GM23248 (cell line): ENCODE results near the gene GHRL. TPM values are rescaled to one million over a fixed set of nuclear protein-coding genes. Genes with fewer than 3 reads are reported as not detected.

ENCODE experiments used
- DNase-seq: peaks from one replicate; pipeline ENCODE4 v3.0.0-alpha.2; 2015
- H2AFZ ChIP-seq: fragments of 200-600 bp; sonication (generic); 2 replicates; pipeline ENCODE4 v1.6.1; 2016; ENCODE audit warnings: antibody characterized with exemption
- H3F3A ChIP-seq: fragments of 200-600 bp; sonication (generic); 2 replicates; pipeline ENCODE4 v1.6.1; 2016; ENCODE audit warnings: mild to moderate bottlenecking, antibody characterized with exemption, mixed run types; ENCODE audit not compliant: insufficient read depth
- H3K27ac ChIP-seq: fragments of 200-600 bp; sonication (generic); 2 replicates; pipeline ENCODE4 v1.5.1; 2016; ENCODE audit warnings: mild to moderate bottlenecking
- H3K27me3 ChIP-seq: fragments of 200-600 bp; sonication (generic); replicated peaks from 2 replicates; pipeline ENCODE4 v1.6.1; 2016; ENCODE audit warnings: mild to moderate bottlenecking; ENCODE audit not compliant: insufficient read depth
- H3K36me3 ChIP-seq: fragments of 200-600 bp; sonication (generic); 2 replicates; pipeline ENCODE4 v1.6.1; 2016; ENCODE audit warnings: low read depth, mild to moderate bottlenecking
- H3K4me1 ChIP-seq: fragments of 200-600 bp; sonication (generic); 2 replicates; pipeline ENCODE4 v1.6.1; 2016; ENCODE audit warnings: mild to moderate bottlenecking; ENCODE audit not compliant: insufficient read depth
- H3K4me2 ChIP-seq: fragments of 200-600 bp; sonication (generic); one replicate; pipeline ENCODE4 v1.6.1; 2016; ENCODE audit warnings: mild to moderate bottlenecking; ENCODE audit not compliant: unreplicated experiment
- H3K4me3 ChIP-seq: fragments of 200-600 bp; sonication (generic); 2 replicates; pipeline ENCODE4 v1.5.1; 2016; ENCODE audit warnings: mild to moderate bottlenecking
- H3K79me2 ChIP-seq: fragments of 200-600 bp; sonication (generic); 2 replicates; pipeline ENCODE4 v1.6.1; 2016; ENCODE audit warnings: mild to moderate bottlenecking; ENCODE audit not compliant: insufficient read depth
- H3K9ac ChIP-seq: fragments of 200-600 bp; sonication (generic); 2 replicates; pipeline ENCODE4 v1.6.1; 2016; ENCODE audit warnings: mild to moderate bottlenecking
- H3K9me2 ChIP-seq: fragments of 200-600 bp; sonication (generic); 2 replicates; pipeline ENCODE4 v1.6.1; 2016; ENCODE audit warnings: mixed run types, mild to moderate bottlenecking, moderate library complexity; ENCODE audit not compliant: insufficient read depth
- H3K9me3 ChIP-seq: fragments of 200-600 bp; sonication (generic); one replicate; pipeline ENCODE4 v1.6.1; 2017; ENCODE audit warnings: low read depth
- H4K20me1 ChIP-seq: fragments of 200-600 bp; sonication (generic); 2 replicates; pipeline ENCODE4 v1.6.0; 2016; ENCODE audit not compliant: insufficient read depth
- EZH2 ChIP-seq: fragments of 200-600 bp; sonication (generic); IDR thresholded peaks from 2 replicates; pipeline ENCODE4 v1.6.1; 2018; ENCODE audit warnings: antibody characterized with exemption, mild to moderate bottlenecking; ENCODE audit not compliant: insufficient read depth, poor library complexity, severe bottlenecking
- EZH2phosphoT487 ChIP-seq: fragments of 200-600 bp; sonication (generic); IDR thresholded peaks from 2 replicates; pipeline ENCODE4 v1.6.1; 2018; ENCODE audit warnings: antibody characterized with exemption, moderate library complexity, mild to moderate bottlenecking, low read depth; ENCODE audit not compliant: insufficient read depth
- WGBS, 2 experiments: methylation state at CpG; one replicate each; pipeline ENCODE4 v1.1.6; 2015 to 2017; ENCODE audit warnings: low lambda C conversion rate in 2 of 2, low coverage in 1 of 2; ENCODE audit errors: missing lambda C conversion rate in 2 of 2; 5-methylcytosine and 5-hydroxymethylcytosine counted together
- in situ Hi-C: fragments of 300-500 bp; cut with MboI; formaldehyde crosslinking; loops from 2 replicates; pipeline ENCODE4 v1.15.0; 2020
- polyA plus RNA-seq: library from polyadenylated mRNA; unstranded; fragments of >200 nt; fragmentation: Nextera tagmentation; extraction: Ambion mirVana; gene quantifications from 2 replicates; pipeline ENCODE4 v1.2.1, GENCODE V29; 2016
- total RNA-seq: library from RNA; depleted of rRNA; stranded (reverse); fragments of >200 nt; shearing (Covaris generic); gene quantifications from 2 replicates; pipeline ENCODE4 v1.2.3, GENCODE V29; 2014; rRNA removed

The GHRL gene
- total RNA-seq, result not detected in 2 replicates
- 0.71 TPM in 1 of 2 replicates, not detected in the other for polyA plus RNA-seq

- TF ChIP-seq EZH2phosphoT487 (no peak), EZH2 (no peak)
- DNase-seq, result no peak
Observed at GRCh38 chr3:10292505-10293419, at the start of gene GHRL. TSS of gene GHRL (minus strand) at chr3:10292947. CDS start at chr3:10290180, 2,767 bp downstream.

GRCh38 chr3:10341901-10342398, 49.2 kb upstream of the GHRL start:
- Histone ChIP-seq H3K27ac (no peak overlapping the region), H3K4me1 (no peaks in the 10 kb centered on the region), H3K36me3 (no peaks in the 10 kb centered on the region), H3K79me2 (no peaks in the 10 kb centered on the region), H3K9ac (no peak overlapping the region), H4K20me1 (no peaks in the 10 kb centered on the region), H3F3A (no peaks in the 10 kb centered on the region), H3K4me2 (no peak overlapping the region), H3K27me3 (peaks cover 11% of the 10 kb centered on the region; the same call in 1 of the 2 replicates), H3K9me2 (no peaks in the 10 kb centered on the region), H3K4me3 (no peak overlapping the region), H2AFZ (no peak overlapping the region), H3K9me3 (no peaks in the 10 kb centered on the region)
- no peak for DNase-seq
- TF ChIP-seq EZH2phosphoT487 (no peak), EZH2 (no peak)
- in situ Hi-C loops, result loop anchor here (10.0 kb wide), 1 partner anchor 403 kb away; no protein-coding TSS in a partner anchor
- 47 to 51% methylated on average over 7 of the region's 7 CpGs for WGBS, 2 experiments

More at GRCh38 chr3:10292505-10293419, at the start of gene GHRL:
- H3K79me2 ChIP-seq, result no peaks in the 10 kb centered on the region
- H3F3A ChIP-seq, result peaks cover 11% of the 10 kb centered on the region; the same call in 1 of the 2 replicates
- H3K27ac ChIP-seq, result no peak within 1 kb of the TSS
- no peaks in the 10 kb centered on the region for H3K4me1 ChIP-seq
- in situ Hi-C loops, result no loop called here
- no peaks in the 10 kb centered on the region for H3K9me3 ChIP-seq
- H2AFZ ChIP-seq, result no peak within 1 kb of the TSS
- H3K27me3 ChIP-seq, result no peaks in the 10 kb centered on the region
- no peaks in the 10 kb centered on the region for H4K20me1 ChIP-seq
- H3K36me3 ChIP-seq, result no peaks in the 10 kb centered on the region
- H3K4me3 ChIP-seq, result no peak within 1 kb of the TSS
- 95 to 96% methylated on average over 12 of the region's 12 CpGs for WGBS, 2 experiments
- no peak within 1 kb of the TSS for H3K4me2 ChIP-seq
- H3K9ac ChIP-seq, result no peak within 1 kb of the TSS
- H3K9me2 ChIP-seq, result no peaks in the 10 kb centered on the region

GRCh38 chr3:10340476-10340875, 47.7 kb upstream of the GHRL start:
- TF ChIP-seq EZH2 (no peak), EZH2phosphoT487 (no peak)
- H3K9me3 ChIP-seq, result no peaks in the 10 kb centered on the region
- no peak overlapping the region for H3K4me2 ChIP-seq
- WGBS, 2 experiments, result 80 to 83% methylated on average over 18 of the region's 18 CpGs
- no peak overlapping the region for H3K27ac ChIP-seq
- no peak overlapping the region for H3K4me3 ChIP-seq
- no peaks in the 10 kb centered on the region for H3K4me1 ChIP-seq
- peaks cover 11% of the 10 kb centered on the region; the same call in 1 of the 2 replicates for H3K27me3 ChIP-seq
- no peak overlapping the region for H2AFZ ChIP-seq
- no peaks in the 10 kb centered on the region for H3K9me2 ChIP-seq
- H3K36me3 ChIP-seq, result no peaks in the 10 kb centered on the region
- H3K79me2 ChIP-seq, result no peaks in the 10 kb centered on the region
- no peak for DNase-seq
- H4K20me1 ChIP-seq, result no peaks in the 10 kb centered on the region
- no peak overlapping the region for H3K9ac ChIP-seq
- H3F3A ChIP-seq, result no peaks in the 10 kb centered on the region
- in situ Hi-C loops, result loop anchor here (10.0 kb wide), 1 partner anchor 404 kb away; no protein-coding TSS in a partner anchor

GRCh38 chr3:10340046-10340445, 47.3 kb upstream of the GHRL start:
- 28 to 37% methylated on average over 4 of the region's 4 CpGs for WGBS, 2 experiments
- H3K27me3 ChIP-seq, result peaks cover 11% of the 10 kb centered on the region; the same call in 1 of the 2 replicates
- no peaks in the 10 kb centered on the region for H3K79me2 ChIP-seq
- H2AFZ ChIP-seq, result no peak overlapping the region
- no peaks in the 10 kb centered on the region for H4K20me1 ChIP-seq
- H3K9me3 ChIP-seq, result no peaks in the 10 kb centered on the region
- no peak overlapping the region for H3K9ac ChIP-seq
- no peak overlapping the region for H3K4me3 ChIP-seq
- no peaks in the 10 kb centered on the region for H3K9me2 ChIP-seq
- TF ChIP-seq EZH2phosphoT487, result no peak
- TF ChIP-seq EZH2, result no peak
- no peaks in the 10 kb centered on the region for H3F3A ChIP-seq
- H3K27ac ChIP-seq, result no peak overlapping the region
- H3K4me2 ChIP-seq, result no peak overlapping the region
- H3K36me3 ChIP-seq, result no peaks in the 10 kb centered on the region
- no peaks in the 10 kb centered on the region for H3K4me1 ChIP-seq
- DNase-seq, result no peak
- in situ Hi-C loops, result loop anchor here (10.0 kb wide), 1 partner anchor 405 kb away; no protein-coding TSS in a partner anchor
